ENCODE data around the gene CMTM6. TPM values are rescaled to one million over a fixed set of nuclear protein-coding genes. Genes with fewer than 3 reads are reported as not detected.

The CMTM6 gene
- total RNA-seq, 1 donor from 2014 or later, result 90.1 TPM

DNA sequence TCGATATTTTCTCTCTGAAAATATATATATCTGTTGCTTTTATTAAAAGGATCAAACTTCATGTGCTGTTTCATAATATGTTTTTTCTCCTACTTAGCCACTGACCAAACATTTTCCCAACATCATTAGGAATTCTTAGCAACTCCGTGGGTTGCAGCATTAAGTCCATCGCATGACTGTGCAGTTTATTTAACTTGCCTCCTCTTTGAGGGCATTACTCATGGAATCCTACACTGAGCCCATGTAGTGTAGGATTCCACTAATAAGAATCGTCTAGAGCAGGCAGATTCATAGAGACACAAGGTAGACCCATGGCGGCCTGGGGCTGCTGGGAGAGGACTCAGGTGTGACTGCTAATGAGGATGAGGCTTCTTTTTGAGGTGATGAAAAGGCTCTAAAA is 49.3 kb downstream of the CMTM6 start:
- Mint-ChIP-seq H3K27me3 (no peaks in the 10 kb centered on the region), H3K36me3 (ENCODE audit: low read depth) (peaks cover 72% of the 10 kb centered on the region), H3K9me3 (no peaks in the 10 kb centered on the region), H3K4me3 (no peak overlapping the region), H3K27ac (peak overlapping the region; percentile 12), H3K4me1 (peaks cover 63% of the 10 kb centered on the region)
- no peak for ATAC-seq (ENCODE audit: low read depth)
- TF ChIP-seq, protein P1, sequence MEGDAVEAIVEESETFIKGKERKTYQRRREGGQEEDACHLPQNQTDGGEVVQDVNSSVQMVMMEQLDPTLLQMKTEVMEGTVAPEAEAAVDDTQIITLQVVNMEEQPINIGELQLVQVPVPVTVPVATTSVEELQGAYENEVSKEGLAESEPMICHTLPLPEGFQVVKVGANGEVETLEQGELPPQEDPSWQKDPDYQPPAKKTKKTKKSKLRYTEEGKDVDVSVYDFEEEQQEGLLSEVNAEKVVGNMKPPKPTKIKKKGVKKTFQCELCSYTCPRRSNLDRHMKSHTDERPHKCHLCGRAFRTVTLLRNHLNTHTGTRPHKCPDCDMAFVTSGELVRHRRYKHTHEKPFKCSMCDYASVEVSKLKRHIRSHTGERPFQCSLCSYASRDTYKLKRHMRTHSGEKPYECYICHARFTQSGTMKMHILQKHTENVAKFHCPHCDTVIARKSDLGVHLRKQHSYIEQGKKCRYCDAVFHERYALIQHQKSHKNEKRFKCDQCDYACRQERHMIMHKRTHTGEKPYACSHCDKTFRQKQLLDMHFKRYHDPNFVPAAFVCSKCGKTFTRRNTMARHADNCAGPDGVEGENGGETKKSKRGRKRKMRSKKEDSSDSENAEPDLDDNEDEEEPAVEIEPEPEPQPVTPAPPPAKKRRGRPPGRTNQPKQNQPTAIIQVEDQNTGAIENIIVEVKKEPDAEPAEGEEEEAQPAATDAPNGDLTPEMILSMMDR (IDR thresholded peaks at IDR 0.05), result no peak
- ChIA-PET CTCF (no interaction called here), POLR2A (no interaction called here)
- DNase-seq, result no peak
- intact Hi-C loops (cut with micrococcal nuclease), result no loop called here

DNA sequence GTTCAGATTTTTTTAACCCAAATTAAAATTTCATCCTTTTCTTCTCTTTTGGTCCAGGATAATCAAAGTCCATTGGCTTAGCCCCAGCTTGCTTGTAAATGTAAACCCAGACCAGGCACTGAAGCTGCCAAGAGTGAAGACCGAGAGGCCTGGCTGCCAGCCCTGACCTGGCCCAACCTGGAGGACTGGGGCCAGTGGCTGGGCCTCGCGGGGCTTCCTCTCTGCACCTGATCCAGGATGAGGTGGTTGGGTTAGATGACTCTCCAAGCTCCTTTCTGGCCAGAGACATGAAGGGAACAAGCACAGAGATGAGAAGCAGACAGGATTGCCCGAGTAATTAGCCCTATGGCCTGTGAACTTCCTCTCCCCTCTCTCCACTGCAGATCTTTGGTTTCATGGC is 50.6 kb downstream of the CMTM6 start:
- Mint-ChIP-seq H3K27ac (no peak overlapping the region), H3K36me3 (ENCODE audit: low read depth) (peaks cover 75% of the 10 kb centered on the region), H3K9me3 (no peaks in the 10 kb centered on the region), H3K4me3 (no peak overlapping the region), H3K27me3 (no peaks in the 10 kb centered on the region), H3K4me1 (peaks cover 58% of the 10 kb centered on the region)
- ChIA-PET CTCF (interaction anchor here (0.8 to 3.9 kb wide), 3 partner anchors 13 to 28 kb away, joined by 3 to 12 read pairs (median 3); no protein-coding TSS in a partner anchor), POLR2A (interaction anchor here (0.7 to 2.0 kb wide), 3 partner anchors 8 to 64 kb away, joined by 3 to 6 read pairs (median 4); no protein-coding TSS in a partner anchor)
- intact Hi-C loops (cut with micrococcal nuclease), result no loop called here
- ATAC-seq (ENCODE audit: low read depth) (no peak), DNase-seq (no peak)
- TF ChIP-seq, protein P1 (IDR thresholded peaks at IDR 0.05), result no peak

DNA sequence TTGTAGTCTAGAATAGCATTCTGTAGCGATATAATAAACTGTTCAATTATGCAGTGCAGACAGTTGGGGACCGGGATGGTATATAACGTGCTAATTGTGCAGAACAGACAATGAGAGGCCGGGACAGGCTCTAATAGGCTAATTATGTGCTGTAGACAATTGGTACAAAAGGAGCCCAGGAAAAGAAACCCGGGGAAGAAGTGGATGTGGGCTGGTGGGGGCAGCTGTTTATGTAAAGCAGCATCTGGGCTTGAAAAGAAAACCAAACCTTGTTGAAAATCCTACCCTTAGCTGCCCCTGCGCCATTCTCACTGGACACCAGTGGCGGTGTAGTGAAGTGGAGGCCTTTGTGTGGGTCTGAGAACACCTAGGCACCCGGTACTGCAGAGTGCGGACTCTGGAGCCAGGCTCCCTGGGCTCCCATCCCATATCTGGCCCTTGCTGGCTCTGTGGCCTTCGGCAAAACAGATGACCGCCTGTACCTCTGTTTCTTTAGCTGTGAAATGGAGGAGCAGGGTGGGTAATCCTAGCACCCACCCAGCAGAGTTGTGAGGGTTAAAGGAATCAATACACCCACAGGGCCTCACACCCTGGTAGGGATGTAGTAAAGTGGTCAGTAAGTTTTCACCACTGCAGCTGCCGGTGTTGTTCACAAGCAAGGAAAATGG is 51.5 kb downstream of the CMTM6 start:
- no peak overlapping the region for H3K4me3 Mint-ChIP-seq
- DNase-seq, result no peak
- H3K9me3 Mint-ChIP-seq, result no peaks in the 10 kb centered on the region
- intact Hi-C loops (cut with micrococcal nuclease), result no loop called here
- ChIA-PET POLR2A (interaction anchor here (0.6 to 2.0 kb wide), 3 partner anchors 9 to 12 kb away, joined by 4 to 6 read pairs (median 4); no protein-coding TSS in a partner anchor), CTCF (interaction anchor here (0.8 to 3.9 kb wide), 4 partner anchors 12 to 76 kb away, joined by 3 to 12 read pairs (median 3); no protein-coding TSS in a partner anchor)
- TF ChIP-seq, protein P1 (IDR thresholded peaks at IDR 0.05), result no peak
- no peaks in the 10 kb centered on the region for H3K27me3 Mint-ChIP-seq
- H3K27ac Mint-ChIP-seq, result no peak overlapping the region
- H3K36me3 Mint-ChIP-seq (ENCODE audit: low read depth), result peaks cover 80% of the 10 kb centered on the region
- peaks cover 58% of the 10 kb centered on the region for H3K4me1 Mint-ChIP-seq
- ATAC-seq (ENCODE audit: low read depth), result no peak

DNA sequence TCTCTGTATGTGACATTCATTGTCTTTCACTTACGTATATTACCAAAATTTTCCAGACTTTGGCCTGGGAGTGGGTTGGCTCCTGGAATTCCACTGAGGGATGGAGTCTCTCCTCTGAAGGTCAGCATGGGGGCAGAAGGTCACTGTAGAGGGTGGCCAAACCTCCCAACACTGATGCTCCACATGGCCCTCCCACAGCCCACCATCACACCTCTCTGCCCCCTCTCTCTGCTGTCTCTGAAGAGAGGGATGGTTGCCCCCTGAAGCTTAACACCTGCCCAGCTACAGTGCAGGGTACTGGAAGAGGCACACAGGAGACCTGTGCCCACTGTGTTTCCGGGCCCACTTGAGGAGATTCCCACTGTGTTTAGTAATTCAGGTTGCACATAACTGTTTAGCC is 52.2 kb downstream of the CMTM6 start:
- ATAC-seq (ENCODE audit: low read depth), result no peak
- ChIA-PET CTCF (interaction anchor here (1.1 to 3.9 kb wide), 2 partner anchors 18 to 75 kb away, joined by 3 to 12 read pairs; no protein-coding TSS in a partner anchor), POLR2A (interaction anchor here (0.6 to 2.0 kb wide), 2 partner anchors 9 to 10 kb away, joined by 4 to 6 read pairs; no protein-coding TSS in a partner anchor)
- H3K27me3 Mint-ChIP-seq, result no peaks in the 10 kb centered on the region
- no peak for DNase-seq
- TF ChIP-seq, protein P1 (IDR thresholded peaks at IDR 0.05), result no peak
- H3K4me3 Mint-ChIP-seq, result no peak overlapping the region
- intact Hi-C loops (cut with micrococcal nuclease), result no loop called here
- no peaks in the 10 kb centered on the region for H3K9me3 Mint-ChIP-seq
- peaks cover 57% of the 10 kb centered on the region for H3K4me1 Mint-ChIP-seq
- H3K27ac Mint-ChIP-seq, result peak overlapping the region; percentile 72
- peaks cover 77% of the 10 kb centered on the region for H3K36me3 Mint-ChIP-seq (ENCODE audit: low read depth)

DNA sequence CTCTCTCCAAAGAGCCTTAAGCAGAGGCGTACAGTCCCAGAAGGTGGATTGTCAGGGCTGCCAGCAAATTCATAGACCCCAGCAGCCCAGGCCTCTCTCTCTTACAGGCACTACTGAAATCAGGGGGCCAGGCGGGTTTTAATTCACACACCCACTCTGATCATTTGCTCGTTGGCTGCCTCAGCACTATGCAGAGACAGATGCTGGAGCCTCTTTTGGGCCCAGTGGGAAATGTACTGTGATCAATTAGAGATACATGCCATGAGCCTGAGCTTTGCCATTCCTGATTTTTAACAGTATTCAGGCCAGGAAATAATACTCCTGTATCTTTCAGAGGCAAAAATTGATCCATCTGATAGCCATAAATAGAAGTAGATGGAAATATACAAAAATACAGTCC is 53.0 kb downstream of the CMTM6 start:
- Mint-ChIP-seq H3K36me3 (ENCODE audit: low read depth) (peaks cover 73% of the 10 kb centered on the region), H3K27ac (no peak overlapping the region), H3K9me3 (no peaks in the 10 kb centered on the region), H3K27me3 (no peaks in the 10 kb centered on the region), H3K4me3 (no peak overlapping the region), H3K4me1 (peaks cover 54% of the 10 kb centered on the region)
- ATAC-seq (ENCODE audit: low read depth) (no peak), DNase-seq (no peak)
- intact Hi-C loops (cut with micrococcal nuclease), result no loop called here
- ChIA-PET CTCF (interaction anchor here (3.9 kb wide), 1 partner anchor 18 kb away, joined by 12 read pairs; no protein-coding TSS in a partner anchor), POLR2A (interaction anchor here (0.5 to 0.8 kb wide), 2 partner anchors 25 to 1783 kb away, joined by 3 read pairs; no protein-coding TSS in a partner anchor)
- TF ChIP-seq, protein P1 (IDR thresholded peaks at IDR 0.05), result no peak

Data from activated B cell treated with CpG ODN at 0.5 μM for 24 hours (primary cell).